HCT116 (cell line): ENCODE data around the gene SPIRE2. TPM values are rescaled to one million over a fixed set of nuclear protein-coding genes. Genes with fewer than 3 reads are reported as not detected.
A peak's percentile ranks its signal among the peaks of the same experiment; 100 is the strongest.
"Not testable (repeated sequence)": the region's sequence is repeated elsewhere in the genome, so short reads cannot be mapped to it uniquely, and the experiment has no call there.

Experiments
- ATAC-seq: fragments of 200-7000 bp; cut with Tn5 transposase; 2 replicates; pipeline ENCODE4 v1.9.1; 2020; ENCODE audit warnings: mild to moderate bottlenecking, moderate library complexity
- BruUV-seq: library from RNA; stranded (reverse); fragments of 400-500 nt; replicated peaks from 2 replicates; lab custom pipeline; 2021; lab: Mats Ljungman, UMichigan
- CTCF ChIA-PET: fragments of 300-600 bp; sonication (Branson Sonifier 250); formaldehyde crosslinking; loops from one replicate; lab custom pipeline; 2021; ENCODE audit warnings: antibody characterized with exemption; lab: Charles Lee
- POLR2A ChIA-PET: fragments of 300-600, 350-600 bp; sonication (Branson Sonifier 250); formaldehyde crosslinking; loops from one replicate; lab custom pipeline; 2021; ENCODE audit warnings: antibody characterized with exemption; lab: Charles Lee
- RAD21 ChIA-PET, 2 experiments: fragments of 300-600 bp; sonication (Branson Sonifier 250); formaldehyde crosslinking; loops; one replicate each; lab custom pipeline; 2023; ENCODE audit warnings: low total read pairs in 2 of 2; ENCODE audit not compliant: uncharacterized antibody in 2 of 2, unreplicated experiment in 2 of 2, low non-redundant PET in 1 of 2; lab: Charles Lee
- DNase-seq: peaks from one replicate; pipeline ENCODE4 v3.0.0-alpha.2; 2010; ENCODE audit warnings: low read depth, low spot score
- H2AFZ ChIP-seq: fragments of 200-600 bp; shearing (Covaris generic), sonication (generic); 2 replicates; pipeline ENCODE4 v1.6.1; 2017; ENCODE audit warnings: low read depth, mixed run types, mixed read lengths, antibody characterized with exemption, low read length; ENCODE audit not compliant: poor library complexity, severe bottlenecking
- H3K27ac ChIP-seq: 2 replicates; pipeline ENCODE4 v1.5.1; 2012; ENCODE audit warnings: low read depth, low read length
- H3K27me3 ChIP-seq: fragments of 200-600 bp; sonication (generic); 2 replicates; pipeline ENCODE4 v1.6.1; 2016; ENCODE audit warnings: mixed run types, low read length, mixed read lengths; ENCODE audit not compliant: insufficient read depth
- H3K36me3 ChIP-seq, 2 experiments: fragments of 200-500 bp in 1 of 2; fragments of 200-600 bp in 1 of 2; sonication (Bioruptor generic) in 1 of 2; sonication (generic) in 1 of 2; 2 replicates each; pipeline versions ENCODE4 v1.5.1 to v1.6.1; 2014 to 2016; ENCODE audit warnings: low read length in 2 of 2, inconsistent platforms in 1 of 2, mixed read lengths in 1 of 2, mixed run types in 1 of 2; ENCODE audit not compliant: insufficient read depth in 2 of 2, control insufficient read depth in 1 of 2
- H3K4me1 ChIP-seq, 2 experiments: fragments of 200-600 bp in 1 of 2; sonication (generic) in 1 of 2; 2 replicates each; pipeline versions ENCODE4 v1.5.1 to v1.6.1; 2012 to 2017; ENCODE audit warnings: low read length in 2 of 2, inconsistent platforms in 1 of 2, mild to moderate bottlenecking in 1 of 2, mixed read lengths in 1 of 2, mixed run types in 1 of 2, moderate library complexity in 1 of 2; ENCODE audit not compliant: insufficient read depth in 2 of 2, control insufficient read depth in 1 of 2
- H3K4me2 ChIP-seq: fragments of 200-600 bp; sonication (generic); 2 replicates; pipeline ENCODE4 v1.6.1; 2017; ENCODE audit warnings: mixed run types, low read length, mixed read lengths
- H3K4me3 ChIP-seq, 2 experiments: fragments of 200-600 bp in 1 of 2; sonication (generic) in 1 of 2; replicated peaks in 1 of 2; 2 replicates each; pipeline ENCODE4 v1.5.1; 2011 to 2016; ENCODE audit warnings: low read length in 2 of 2, control low read depth in 1 of 2, low read depth in 1 of 2, mild to moderate bottlenecking in 1 of 2, mixed read lengths in 1 of 2, mixed run types in 1 of 2
- H3K79me2 ChIP-seq: fragments of 200-600 bp; sonication (generic); 2 replicates; pipeline ENCODE4 v1.6.1; 2017; ENCODE audit warnings: mild to moderate bottlenecking, mixed run types, low read length, moderate library complexity, mixed read lengths; ENCODE audit not compliant: insufficient read depth
- H3K9ac ChIP-seq: fragments of 200-600 bp; sonication (generic); 2 replicates; pipeline ENCODE4 v1.6.1; 2016; ENCODE audit warnings: low read length, mixed read lengths
- H3K9me2 ChIP-seq: fragments of 200-600 bp; sonication (generic), shearing (Covaris generic); 2 replicates; pipeline ENCODE4 v1.6.1; 2017; ENCODE audit warnings: mixed run types, mild to moderate bottlenecking, moderate library complexity; ENCODE audit not compliant: insufficient read depth
- H3K9me3 ChIP-seq, 2 experiments: fragments of 200-500 bp in 1 of 2; fragments of 200-600 bp in 1 of 2; sonication (Bioruptor generic) in 1 of 2; sonication (generic) in 1 of 2; 2 replicates each; pipeline ENCODE4 v1.6.1; 2014 to 2017; ENCODE audit warnings: low read length in 2 of 2, mixed read lengths in 2 of 2, inconsistent platforms in 1 of 2, low read depth in 1 of 2, mild to moderate bottlenecking in 1 of 2, mixed run types in 1 of 2, moderate library complexity in 1 of 2; ENCODE audit not compliant: control insufficient read depth in 1 of 2, insufficient read depth in 1 of 2
- H4K20me1 ChIP-seq: fragments of 200-600 bp; sonication (generic), shearing (Covaris generic); 2 replicates; pipeline ENCODE4 v1.6.1; 2017; ENCODE audit warnings: mixed run types, mild to moderate bottlenecking, moderate library complexity; ENCODE audit not compliant: insufficient read depth
- EGR1 ChIP-seq: IDR thresholded peaks from 2 replicates; pipeline ENCODE4 v1.6.1; 2012; ENCODE audit warnings: low read depth
- MAX ChIP-seq: IDR thresholded peaks from 2 replicates; pipeline ENCODE4 v1.6.1; 2012
- POLR2A ChIP-seq: IDR thresholded peaks from 2 replicates; pipeline ENCODE4 v1.7.0; 2011; ENCODE audit warnings: borderline replicate concordance; ENCODE audit not compliant: insufficient read depth, insufficient read length; ENCODE audit errors: extremely low read depth
- RAD21 ChIP-seq: IDR thresholded peaks from 2 replicates; pipeline ENCODE4 v1.6.1; 2012; ENCODE audit warnings: low read depth, mild to moderate bottlenecking
- SIN3A ChIP-seq: IDR thresholded peaks from 2 replicates; pipeline ENCODE4 v1.6.1; 2012; ENCODE audit warnings: low read depth
- TCF7L2 ChIP-seq: IDR thresholded peaks from 2 replicates; pipeline ENCODE4 v1.7.0; 2011; ENCODE audit warnings: borderline replicate concordance, inconsistent platforms; ENCODE audit not compliant: insufficient read depth, insufficient read length; ENCODE audit errors: extremely low read depth
- intact Hi-C: fragments of 100-400 bp; cut with micrococcal nuclease; formaldehyde crosslinking; loops from 2 replicates; pipeline ENCODE4 v1.10.0; 2022
- total RNA-seq: library from RNA; stranded (reverse); gene quantifications from one replicate; pipeline ENCODE4 v1.2.1, GENCODE V29; 2021; ENCODE audit not compliant: unreplicated experiment

SPIRE2 gene
- total RNA-seq, 1 experiment from 2014 or later = 21.2 TPM

GRCh38 chr16:89815639-89816348, 12.5 kb upstream of the SPIRE2 start:
- H3K36me3 ChIP-seq = peaks cover 10 to 25% of the 10 kb centered on the region in 2 experiments
- H2AFZ ChIP-seq = no peak overlapping the region
- RAD21 ChIA-PET = no interaction called here
- H3K27me3 ChIP-seq = no peaks in the 10 kb centered on the region
- no TSS peak for BruUV-seq
- peak; percentile 39 for ATAC-seq
- DNase-seq = no peak
- intact Hi-C loops = loop anchor here (1.0 to 5.0 kb wide), 3 partner anchors 13 to 95 kb away; partner anchors contain the start of genes SPIRE2, TCF25, VPS9D1 and ZNF276
- H3K9me2 ChIP-seq = no peaks in the 10 kb centered on the region
- TF ChIP-seq RAD21 = no peak
- TF ChIP-seq SIN3A = no peak
- no peak for TF ChIP-seq MAX
- TF ChIP-seq POLR2A = no peak
- TF ChIP-seq EGR1 = no peak
- no peak for TF ChIP-seq TCF7L2
- TF ChIP-seq, all 23 proteins: peak for 0
- peak overlapping the region; percentile 92 for H3K27ac ChIP-seq
- peaks cover 0 to 6% of the 10 kb centered on the region in 2 experiments; a peak in 1 of 4 replicates for H3K9me3 ChIP-seq
- ChIA-PET CTCF (no interaction called here), POLR2A (interaction anchor here (1.0 to 1.3 kb wide), 2 partner anchors 13 to 115 kb away, joined by 3 to 5 read pairs; partner anchors contain the start of gene SPIRE2)
- peaks cover 57% of the 10 kb centered on the region for H3K79me2 ChIP-seq
- peak overlapping the region; percentile 88 for H3K9ac ChIP-seq
- peaks cover 9 to 22% of the 10 kb centered on the region in 2 experiments; a peak in 3 of 4 replicates for H3K4me1 ChIP-seq
- H3K4me2 ChIP-seq = peak overlapping the region; percentile 76
- peaks cover 4% of the 10 kb centered on the region; the same call in 1 of the 2 replicates for H4K20me1 ChIP-seq
- peak overlapping the region; percentile 79 to 98 for H3K4me3 ChIP-seq

- intact Hi-C loops = loop anchor here (5.0 kb wide), 1 partner anchor 53 kb away; the partner anchor contains the start of gene TCF25
- not testable (repeated sequence) for H3K4me3 ChIP-seq, ATAC-seq
Observed at GRCh38 chr16:89818851-89819403, 9.3 kb upstream of the SPIRE2 start.

GRCh38 chr16:89819448-89819847, 8.8 kb upstream of the SPIRE2 start:
- H3K9me2 ChIP-seq, H3K9me3 ChIP-seq, H3K27ac ChIP-seq, H3K27me3 ChIP-seq, H3K4me2 ChIP-seq, BruUV-seq, H3K9ac ChIP-seq, H3K4me3 ChIP-seq, RAD21 ChIA-PET, DNase-seq, H2AFZ ChIP-seq, ATAC-seq, CTCF ChIA-PET, H3K36me3 ChIP-seq, POLR2A ChIA-PET, H4K20me1 ChIP-seq: not testable (repeated sequence)
- intact Hi-C loops = loop anchor here (5.0 kb wide), 1 partner anchor 53 kb away; the partner anchor contains the start of gene TCF25
- peaks cover 21% of the 10 kb centered on the region for H3K79me2 ChIP-seq
- H3K4me1 ChIP-seq = peaks cover 22 to 34% of the 10 kb centered on the region in 2 experiments

More at GRCh38 chr16:89818851-89819403, 9.3 kb upstream of the SPIRE2 start:
- H3K27me3 ChIP-seq, BruUV-seq, CTCF ChIA-PET, H2AFZ ChIP-seq, H3K27ac ChIP-seq, H3K9me2 ChIP-seq, H3K36me3 ChIP-seq, POLR2A ChIA-PET, H3K9ac ChIP-seq, DNase-seq, H3K4me2 ChIP-seq, H4K20me1 ChIP-seq, H3K9me3 ChIP-seq, RAD21 ChIA-PET: not testable (repeated sequence)
- Histone ChIP-seq H3K4me1 (peaks cover 22 to 36% of the 10 kb centered on the region in 2 experiments), H3K79me2 (peaks cover 26% of the 10 kb centered on the region)
